Lung (tissue), 12 donors: ENCODE data around the gene SOX10. TPM values are rescaled to one million over a fixed set of nuclear protein-coding genes. Genes with fewer than 3 reads are reported as not detected.

Experiments
- ATAC-seq: fragments of 200-7000 bp; cut with Tn5 transposase; one replicate; pipeline ENCODE4 v1.9.1; 2020; ENCODE audit warnings: moderate number of reproducible peaks; ENCODE audit not compliant: insufficient read depth, low FRiP score
- DNase-seq, 3 donors: peaks; one replicate each; pipeline ENCODE4 v3.0.0-alpha.2; 2013 to 2017
- H3K27ac ChIP-seq, 2 donors: one replicate each; pipeline ENCODE4 v1.5.1; 2013; ENCODE audit warnings: mild to moderate bottlenecking in 2 of 2, moderate library complexity in 2 of 2, control low read depth in 1 of 2, inconsistent platforms in 1 of 2, low read depth in 1 of 2, low read length in 1 of 2
- H3K27me3 ChIP-seq, 3 donors: one replicate each; pipeline ENCODE4 v1.5.1; 2013; ENCODE audit warnings: low read length in 2 of 3; ENCODE audit not compliant: control insufficient read depth in 3 of 3, insufficient read depth in 3 of 3
- H3K36me3 ChIP-seq, 4 donors: one replicate each; pipeline ENCODE4 v1.5.1; 2013; ENCODE audit warnings: low read length in 4 of 4, mild to moderate bottlenecking in 1 of 4, moderate library complexity in 1 of 4; ENCODE audit not compliant: control insufficient read depth in 4 of 4, insufficient read depth in 4 of 4
- H3K4me1 ChIP-seq, 5 donors: one replicate each; pipeline ENCODE4 v1.5.1; 2013; ENCODE audit warnings: low read length in 5 of 5, mild to moderate bottlenecking in 2 of 5, moderate library complexity in 1 of 5; ENCODE audit not compliant: control insufficient read depth in 5 of 5, insufficient read depth in 5 of 5
- H3K4me3 ChIP-seq: one replicate; pipeline ENCODE4 v1.5.1; 2013; ENCODE audit warnings: mild to moderate bottlenecking, control low read depth, moderate library complexity
- H3K9ac ChIP-seq, 2 donors: one replicate each; pipeline ENCODE4 v1.5.1; 2013; ENCODE audit warnings: low read length in 2 of 2, control low read depth in 1 of 2; ENCODE audit not compliant: insufficient read depth in 1 of 2
- H3K9me3 ChIP-seq, 4 donors: one replicate each; pipeline ENCODE4 v1.5.1; 2013; ENCODE audit warnings: low read length in 3 of 4, mild to moderate bottlenecking in 1 of 4, moderate library complexity in 1 of 4; ENCODE audit not compliant: control insufficient read depth in 4 of 4, insufficient read depth in 3 of 4
- CTCF ChIP-seq: IDR thresholded peaks from 2 replicates; pipeline ENCODE4 v1.5.1; 2012; ENCODE audit warnings: mild to moderate bottlenecking; ENCODE audit errors: control extremely low read depth, extremely low read depth
- WGBS, 2 donors: extraction: QIAGEN DNeasy Blood & Tissue Kit; methylation state at CpG; one replicate each; pipeline ENCODE4 v1.1.7; 2013; 5-methylcytosine and 5-hydroxymethylcytosine counted together
- polyA plus RNA-seq, 2 donors: library from polyadenylated mRNA; stranded (reverse); fragments of 200-250 nt; gene quantifications; one replicate each; pipeline ENCODE4 v1.2.1, GENCODE V29; 2013
- total RNA-seq, 2 donors: library from RNA; depleted of rRNA in 1 of 2; stranded (reverse); fragments of >200 nt in 1 of 2; gene quantifications; one replicate each; pipeline ENCODE4 v1.2.1, GENCODE V29; 2014 to 2021
- donor health status: control.
- donor health status: control.
- donor health status: Bipolar disorder and iron deficiency.
- donor health status: healthy.
- donor health status: DM: yes; HTN: yes; CAD: no.

The SOX10 gene
- total and polyA plus RNA-seq, 4 donors: 0.10 to 0.54 TPM; not detected in 2

- no peaks in the 10 kb centered on the region for H3K9me3 ChIP-seq
- TF ChIP-seq CTCF: no peak
- H3K27me3 ChIP-seq: no peaks in the 10 kb centered on the region
- DNase-seq (no peak), ATAC-seq (no peak)
- 77 to 82% methylated on average over 10 of the region's 10 CpGs for WGBS, 2 donors
- peaks cover 0 to 35% (median 4%) of the 10 kb centered on the region in 4 donors for H3K36me3 ChIP-seq
- no peak overlapping the region for H3K9ac ChIP-seq
- H3K4me1 ChIP-seq: peaks cover 0 to 21% (median 11%) of the 10 kb centered on the region in 5 donors
- no peak overlapping the region for H3K4me3 ChIP-seq
- peak overlapping the region in 1 of 2 donors; percentile 62 for H3K27ac ChIP-seq
Observed at GRCh38 chr22:37932401-37932800, 52.0 kb downstream of the SOX10 start.

- no peak overlapping the region for H3K27ac ChIP-seq
- 66 to 86% methylated on average over 6 of the region's 6 CpGs for WGBS, 2 donors
- peak in 2 of 3 donors; percentile 23 to 63 for DNase-seq
- no peaks in the 10 kb centered on the region for H3K27me3 ChIP-seq
- peaks cover 0 to 21% (median 11%) of the 10 kb centered on the region in 5 donors for H3K4me1 ChIP-seq
- TF ChIP-seq CTCF: no peak
- ATAC-seq: peak; percentile 23
- no peak overlapping the region for H3K9ac ChIP-seq
- H3K9me3 ChIP-seq: no peaks in the 10 kb centered on the region
- peaks cover 2 to 36% (median 6%) of the 10 kb centered on the region in 4 donors for H3K36me3 ChIP-seq
- no peak overlapping the region for H3K4me3 ChIP-seq
Observed at GRCh38 chr22:37931893-37932389, 52.4 kb downstream of the SOX10 start.

- Histone ChIP-seq H3K27ac (peak overlapping the region in 1 of 2 donors; percentile 32), H3K27me3 (no peaks in the 10 kb centered on the region), H3K4me1 (peaks cover 0 to 21% (median 11%) of the 10 kb centered on the region in 5 donors), H3K4me3 (no peak overlapping the region), H3K9ac (no peak overlapping the region), H3K36me3 (peaks cover 6 to 40% (median 9%) of the 10 kb centered on the region in 4 donors), H3K9me3 (no peaks in the 10 kb centered on the region)
- ATAC-seq (no peak), DNase-seq (no peak)
- TF ChIP-seq CTCF: no peak
- WGBS, 2 donors: 62 to 91% methylated on average over 2 of the region's 2 CpGs
Observed at GRCh38 chr22:37930952-37931440, 53.4 kb downstream of the SOX10 start.
